K562 (cell line): ENCODE results near the gene MBD3. TPM values are rescaled to one million over a fixed set of nuclear protein-coding genes. Genes with fewer than 3 reads are reported as not detected.
A peak's percentile ranks its signal among the peaks of the same experiment; 100 is the strongest.

Experiments
- ATAC-seq: fragments of 200-7000 bp; cut with Tn5 transposase; 3 replicates; pipeline ENCODE4 v1.9.1; 2020; ENCODE audit warnings: moderate library complexity
- BruUV-seq: library from RNA; stranded (reverse); fragments of 400-500 nt; replicated peaks from 2 replicates; lab custom pipeline; 2021; lab: Mats Ljungman, UMichigan
- CTCF ChIA-PET: fragments of 300-600 bp; formaldehyde crosslinking; extraction: SDS; loops from one replicate; lab custom pipeline; 2021; ENCODE audit warnings: low intra/inter-chr PET ratio; lab: Yijun Ruan, JAX
- POLR2A ChIA-PET: fragments of 300-600, 350-650 bp; sonication (Branson Sonifier 250); formaldehyde crosslinking; extraction: SDS; loops from one replicate; lab custom pipeline; 2021; ENCODE audit warnings: antibody characterized with exemption, inconsistent platforms; lab: Yijun Ruan, JAX
- DNase-seq, 4 experiments: peaks; one replicate each; pipeline versions ENCODE4 v3.0.0 to v3.0.0-alpha.2; 2011 to 2018; ENCODE audit warnings: low spot score in 3 of 4, mixed read lengths in 3 of 4; ENCODE audit errors: extremely low read depth in 1 of 4
- FAIRE-seq: peaks from 2 replicates; lab custom pipeline; 2011; peaks lifted over from hg19 to GRCh38; lab: Jason Lieb, UNC
- H2AFZ ChIP-seq: 2 replicates; pipeline ENCODE4 v1.6.0; 2011; ENCODE audit warnings: low read depth, low read length, control low read depth, inconsistent platforms
- H3K27ac ChIP-seq: fragments of 200-600 bp; 3 replicates; pipeline ENCODE4 v1.8.0; 2011; ENCODE audit warnings: low read depth, mild to moderate bottlenecking, control low read depth, inconsistent platforms, low read length, moderate library complexity, mixed read lengths; ENCODE audit errors: extremely low read depth
- H3K27me3 ChIP-seq, 2 experiments: fragments of 300-600 bp in 1 of 2; 2 replicates in 1 of 2; 3 replicates in 1 of 2; pipeline versions ENCODE4 v1.6.0 to v1.8.0; 2011; ENCODE audit warnings: inconsistent platforms in 2 of 2, low read length in 2 of 2, mild to moderate bottlenecking in 1 of 2, mixed read lengths in 1 of 2, moderate library complexity in 1 of 2; ENCODE audit not compliant: control insufficient read depth in 2 of 2, insufficient read depth in 2 of 2
- H3K36me3 ChIP-seq: fragments of 300-600 bp; 3 replicates; pipeline ENCODE4 v1.8.0; 2011; ENCODE audit warnings: mild to moderate bottlenecking, low read length, inconsistent platforms; ENCODE audit not compliant: control insufficient read depth, insufficient read depth
- H3K4me1 ChIP-seq, 2 experiments: fragments of 200-600 bp in 1 of 2; replicated peaks in 1 of 2; 2 replicates in 1 of 2; 3 replicates in 1 of 2; pipeline versions ENCODE4 v1.5.1 to v1.8.0; 2011; ENCODE audit warnings: inconsistent platforms in 2 of 2, low read length in 2 of 2, mild to moderate bottlenecking in 1 of 2, mixed read lengths in 1 of 2, moderate library complexity in 1 of 2; ENCODE audit not compliant: control insufficient read depth in 2 of 2, insufficient read depth in 2 of 2
- H3K4me2 ChIP-seq: 2 replicates; pipeline ENCODE4 v1.6.1; 2011; ENCODE audit warnings: low read length, control low read depth, inconsistent platforms, mixed read lengths; ENCODE audit not compliant: insufficient read depth
- H3K4me3 ChIP-seq: fragments of 200-600 bp; sonication (generic), shearing (Covaris generic); 2 replicates; pipeline ENCODE4 v1.5.1; 2016; ENCODE audit warnings: control low read depth, inconsistent platforms
- H3K79me2 ChIP-seq: fragments of 200-600 bp; 3 replicates; pipeline ENCODE4 v1.8.0; 2011; ENCODE audit warnings: low read length, inconsistent platforms; ENCODE audit not compliant: control insufficient read depth, insufficient read depth
- H3K9ac ChIP-seq, 2 experiments: 2 replicates each; pipeline versions ENCODE4 v1.6.0 to v1.6.1; 2011; ENCODE audit warnings: low read depth in 2 of 2, low read length in 2 of 2, control low read depth in 1 of 2, inconsistent platforms in 1 of 2, mild to moderate bottlenecking in 1 of 2, mixed read lengths in 1 of 2; ENCODE audit not compliant: insufficient read depth in 1 of 2
- H3K9me1 ChIP-seq: one replicate; pipeline ENCODE4 v1.6.0; 2011; ENCODE audit warnings: inconsistent platforms, mild to moderate bottlenecking, low read length, moderate library complexity; ENCODE audit not compliant: control insufficient read depth, insufficient read depth
- H3K9me3 ChIP-seq: replicated peaks from 2 replicates; pipeline ENCODE4 v1.5.1; 2011; ENCODE audit warnings: low read depth, low read length, inconsistent platforms; ENCODE audit not compliant: control insufficient read depth, insufficient read depth
- H4K20me1 ChIP-seq: replicated peaks from 2 replicates; pipeline ENCODE4 v1.6.1; 2011; ENCODE audit warnings: low read length, inconsistent platforms, mixed read lengths; ENCODE audit not compliant: control insufficient read depth, insufficient read depth
- ARNT ChIP-seq, 2 experiments: fragments of 450-650 bp; IDR thresholded peaks; 2 replicates each; pipeline ENCODE4 v1.6.1; 2016; ENCODE audit warnings: mild to moderate bottlenecking in 1 of 2
- ATF3 ChIP-seq, 2 experiments: fragments of 450-650 bp in 1 of 2; sonication (generic) in 1 of 2; formaldehyde crosslinking in 1 of 2; IDR thresholded peaks in 1 of 2; conservative IDR thresholded peaks in 1 of 2; 2 replicates each; pipeline versions ENCODE4 v1.6.1 to v1.8.1; 2016 to 2023; ENCODE audit warnings: mild to moderate bottlenecking in 2 of 2, moderate library complexity in 2 of 2, inconsistent platforms in 1 of 2, missing genetic modification reagents in 1 of 2
- BRD9 ChIP-seq: fragments of 450-650 bp; IDR thresholded peaks from 2 replicates; pipeline ENCODE4 v1.6.1; 2018; ENCODE audit warnings: low read depth; ENCODE audit not compliant: partially characterized antibody
- CBFA2T2 ChIP-seq: fragments of 450-650 bp; conservative IDR thresholded peaks from 2 replicates; pipeline ENCODE4 v1.6.1; 2017; ENCODE audit warnings: mild to moderate bottlenecking
- CBFA2T3 ChIP-seq: fragments of 450-650 bp; IDR thresholded peaks from 2 replicates; pipeline ENCODE4 v1.6.1; 2017
- CXXC5 ChIP-seq: fragments of 250-450 bp; sonication (Bioruptor Pico); IDR thresholded peaks from 2 replicates; pipeline ENCODE4 v1.8.0; 2022; ENCODE audit warnings: inconsistent platforms, mild to moderate bottlenecking, moderate library complexity
- EP300 ChIP-seq: IDR thresholded peaks from 2 replicates; pipeline ENCODE4 v1.6.1; 2012; ENCODE audit warnings: low read length, improper control_type of control experiment
- EP400 ChIP-seq: fragments of 450-650 bp; IDR thresholded peaks from 2 replicates; pipeline ENCODE4 v1.6.1; 2017; ENCODE audit warnings: antibody characterized with exemption, mild to moderate bottlenecking, moderate library complexity
- ETS2 ChIP-seq: IDR thresholded peaks from 2 replicates; pipeline ENCODE4 v1.6.1; 2016; ENCODE audit warnings: borderline replicate concordance, missing genetic modification characterization, mild to moderate bottlenecking, moderate library complexity, missing compliant biosample characterization; ENCODE audit not compliant: poor library complexity, severe bottlenecking
- ETV5 ChIP-seq: sonication (generic); formaldehyde crosslinking; IDR thresholded peaks from 2 replicates; pipeline ENCODE4 v1.4.0; 2020; ENCODE audit warnings: low read depth, mild to moderate bottlenecking, missing genetic modification reagents
- GATAD2A ChIP-seq: fragments of 450-650 bp; IDR thresholded peaks from 2 replicates; pipeline ENCODE4 v1.6.1; 2017
- PML ChIP-seq: IDR thresholded peaks from 2 replicates; pipeline ENCODE4 v1.6.1; 2012; ENCODE audit warnings: low read length, inconsistent platforms
- SMARCE1 ChIP-seq: fragments of 450-650 bp; IDR thresholded peaks from 2 replicates; pipeline ENCODE4 v1.7.1; 2016; ENCODE audit warnings: mild to moderate bottlenecking
- SP1 ChIP-seq: sonication (generic); formaldehyde crosslinking; IDR thresholded peaks from 2 replicates; pipeline ENCODE4 v1.8.1; 2022; ENCODE audit warnings: mild to moderate bottlenecking, missing genetic modification reagents
- TBL1XR1 ChIP-seq, 2 experiments: IDR thresholded peaks; 2 replicates each; pipeline ENCODE4 v1.6.1; 2012; ENCODE audit warnings: improper control_type of control experiment in 2 of 2, low read length in 2 of 2, mild to moderate bottlenecking in 1 of 2
- TRIM24 ChIP-seq, 2 experiments: fragments of 450-650 bp; IDR thresholded peaks; 2 replicates each; pipeline ENCODE4 v1.6.1; 2016
- ZEB2 ChIP-seq: fragments of 450-650 bp; IDR thresholded peaks from 2 replicates; pipeline ENCODE4 v1.6.1; 2016
- ZNF277 ChIP-seq: fragments of 250-450 bp; sonication (Bioruptor Pico); IDR thresholded peaks from 2 replicates; pipeline ENCODE4 v1.8.0; 2022; ENCODE audit warnings: inconsistent platforms, mild to moderate bottlenecking, moderate library complexity, borderline replicate concordance
- ZNF316 ChIP-seq: fragments of 450-650 bp; IDR thresholded peaks from 2 replicates; pipeline ENCODE4 v1.6.1; 2016
- ZNF431 ChIP-seq: sonication (generic); formaldehyde crosslinking; IDR thresholded peaks from 2 replicates; pipeline ENCODE4 v1.8.0; 2022; ENCODE audit warnings: mild to moderate bottlenecking, missing genetic modification reagents
- ZNF75A ChIP-seq: fragments of 450-650 bp; formaldehyde crosslinking; IDR thresholded peaks from 2 replicates; pipeline ENCODE4 v1.4.0; 2020; ENCODE audit warnings: mild to moderate bottlenecking
- ZNF785 ChIP-seq: fragments of 250-450 bp; sonication (Bioruptor Pico); IDR thresholded peaks from 2 replicates; pipeline ENCODE4 v1.4.0; 2020; ENCODE audit warnings: mild to moderate bottlenecking
- WGBS: fragments of 100-300 bp; shearing (Covaris generic); methylation state at CpG from one replicate; pipeline ENCODE4 v1.1.6; 2016; ENCODE audit warnings: low coverage, mixed read lengths; ENCODE audit not compliant: insufficient coverage; ENCODE audit errors: missing lambda C conversion rate; 5-methylcytosine and 5-hydroxymethylcytosine counted together
- in situ Hi-C: fragments of 300-500 bp; cut with MboI; formaldehyde crosslinking; loops from 4 replicates; pipeline ENCODE4 v1.15.0; 2018; ENCODE audit warnings: inconsistent platforms, mixed read lengths
- intact Hi-C: fragments of 100-400 bp; cut with micrococcal nuclease; formaldehyde crosslinking; loops from 2 replicates; pipeline ENCODE4 v1.14.2; 2022
- polyA plus RNA-seq, 8 experiments: library from polyadenylated mRNA; depleted of rRNA in 4 of 8; stranded (reverse) in 5 of 8; unstranded in 3 of 8; fragments of >200 nt; fragmentation: Nextera tagmentation in 2 of 8; fragmentation: Illumina TruSeq in 1 of 8; extraction: Ambion mirVana in 2 of 8; extraction: Trizol in 1 of 8; gene quantifications; 2 replicates each; pipeline versions ENCODE4 v1.2.1 to v1.2.3, GENCODE V29; 2011 to 2014; ENCODE audit warnings: inconsistent platforms in 1 of 8, missing spikeins in 1 of 8
- total RNA-seq, 7 experiments: library from RNA; depleted of rRNA in 6 of 7; stranded (reverse); fragments of >200 nt in 6 of 7; fragmentation: Illumina TruSeq in 2 of 7; extraction: Trizol in 2 of 7; gene quantifications; 2 replicates each; pipeline versions ENCODE4 v1.2.1 to v1.2.3, GENCODE V29; 2011 to 2021; ENCODE audit warnings: low replicate concordance in 1 of 7

Gene MBD3
- total and polyA plus RNA-seq, 9 of the 15 experiments (the other 6 are each of a cell fraction or from before 2014, with no cell fraction given): 0.24 to 137 (median 30.9) TPM

DNA sequence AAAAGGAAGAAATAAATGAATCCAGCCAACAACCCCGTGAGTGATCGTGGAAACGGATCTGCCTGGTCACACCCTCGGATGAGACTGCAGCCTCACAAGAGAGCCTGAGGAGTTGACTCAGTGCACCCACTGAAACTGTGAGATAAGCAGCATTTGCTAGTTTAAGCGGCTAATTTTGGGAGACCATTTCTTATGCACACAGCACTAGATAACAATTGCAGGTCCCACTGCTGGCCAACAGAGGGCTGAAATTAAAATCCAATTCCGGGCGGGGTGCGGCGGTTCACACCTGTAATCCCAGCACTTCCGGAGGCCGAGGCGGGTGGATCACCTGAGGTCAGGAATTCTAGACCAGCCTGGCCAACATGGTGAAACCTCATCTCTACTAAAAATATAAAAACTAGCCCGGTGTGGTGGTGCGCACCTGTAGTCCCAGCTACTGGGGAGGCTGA is 9.0 kb upstream of the MBD3 start:
- H3K27me3 ChIP-seq: no peaks in the 10 kb centered on the region
- no peaks in the 10 kb centered on the region for H3K9me3 ChIP-seq
- H3K4me3 ChIP-seq: no peak overlapping the region
- ChIA-PET POLR2A (interaction anchor here (0.8 to 3.2 kb wide), 5 partner anchors 9 to 56 kb away, joined by 3 to 17 read pairs (median 4); partner anchors contain the start of gene MBD3), CTCF (no interaction called here)
- DNase-seq (peak; percentile 45 to 90 (median 60)), ATAC-seq (peak; percentile 41), FAIRE-seq (peak; percentile 98)
- peaks cover 62% of the 10 kb centered on the region for H3K36me3 ChIP-seq
- intact Hi-C loops: loop anchor here (10.0 kb wide), 1 partner anchor 57 kb away; no protein-coding TSS in a partner anchor
- peaks cover 18% of the 10 kb centered on the region for H4K20me1 ChIP-seq
- 26% methylated on average over 14 of the region's 14 CpGs for WGBS
- H3K4me2 ChIP-seq: peak overlapping the region; percentile 64
- peak overlapping the region; percentile 60 for H3K27ac ChIP-seq
- H3K79me2 ChIP-seq: peaks cover 71% of the 10 kb centered on the region
- in situ Hi-C loops: no loop called here
- peaks cover 29 to 77% of the 10 kb centered on the region in 2 experiments for H3K4me1 ChIP-seq
- peak overlapping the region; percentile 37 to 79; a peak in 2 of 4 replicates for H3K9ac ChIP-seq
- peaks cover 3% of the 10 kb centered on the region for H3K9me1 ChIP-seq
- no peak overlapping the region for H2AFZ ChIP-seq
- BruUV-seq: no TSS peak
- TF ChIP-seq ZNF785 (CRISPR knock-in tag) (no peak), PML (no peak), ARNT (IDR thresholded peaks at IDR 0.05) (0 out of 4 replicates have a peak, but pooled peaks of 1 of the 2 experiments have one; percentile 32), ZEB2 (peak; percentile 43; the same call in 1 of the 2 replicates), CXXC5 (CRISPR knock-in tag) (peak; percentile 34; the same call in 1 of the 2 replicates), TRIM24 (IDR thresholded peaks at IDR 0.05) (peak; percentile 35 to 56; a peak in 3 of 4 replicates), ZNF316 (peak; percentile 52), EP400 (0 out of 2 replicates have a peak, but pooled peaks have one; percentile 47), ZNF277 (no peak), GATAD2A (peak; percentile 50; the same call in 1 of the 2 replicates), ETV5 (CRISPR knock-in tag) (0 out of 2 replicates have a peak, but pooled peaks have one; percentile 9), SMARCE1 (peak; percentile 78), EP300 (peak; percentile 47; the same call in 1 of the 2 replicates), SP1 (0 out of 2 replicates have a peak, but pooled peaks have one; percentile 54), CBFA2T2 (peak; percentile 57), ZNF75A (CRISPR knock-in tag) (no peak), CBFA2T3 (peak; percentile 80), BRD9 (peak; percentile 24), ETS2 (no peak), ATF3 (IDR thresholded peaks at IDR 0.05) (peak; percentile 27; the same call in 1 of the 2 replicates), ATF3 (CRISPR knock-in tag; conservative IDR thresholded peaks at IDR 0.05) (no peak), ZNF431 (CRISPR knock-in tag) (0 out of 2 replicates have a peak, but pooled peaks have one; percentile 2), TBL1XR1 (IDR thresholded peaks at IDR 0.05; ENCODE audit: low read length in 2 of 2) (peak in 1 of 2 experiments; percentile 52; a peak in 1 of 4 replicates)
